Measurements from ENCODE around the gene CXXC1.
"Not testable (repeated sequence)": the region's sequence is repeated elsewhere in the genome, so short reads cannot be mapped to it uniquely, and the experiment has no call there.

The CXXC1 gene

GRCh38 chr18:50274941-50275340 lies 12.6 kb downstream of the CXXC1 start:
- no peak for DNase-seq (ENCODE audit: low read depth, low spot score)

- DNase-seq (ENCODE audit: low read depth, low spot score), result no peak
Measured at GRCh38 chr18:50274044-50274442, 13.4 kb downstream of the CXXC1 start.

GRCh38 chr18:50273203-50274043 lies 14.1 kb downstream of the CXXC1 start:
- DNase-seq (ENCODE audit: low read depth, low spot score), result no peak

DNA sequence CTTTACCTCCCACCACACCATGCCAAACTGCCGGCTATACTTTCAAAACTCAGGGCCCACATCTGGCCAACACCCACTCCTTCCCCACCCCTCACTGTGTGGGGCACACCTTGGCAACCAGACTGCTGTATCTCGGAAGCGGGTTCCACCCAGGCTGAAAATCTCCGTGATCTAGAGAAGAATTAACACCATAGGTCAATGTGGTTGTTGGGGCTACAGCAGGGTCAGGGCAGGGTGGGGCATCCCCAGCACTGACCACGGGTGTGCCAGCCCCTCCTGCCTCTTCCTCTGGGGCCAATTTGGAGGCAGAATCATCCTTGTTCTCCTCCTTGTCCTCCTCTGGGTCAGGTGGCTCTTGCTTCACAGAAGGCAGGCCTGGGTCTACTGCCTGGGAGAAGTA lies 14.9 kb downstream of the CXXC1 start:
- DNase-seq (ENCODE audit: low read depth, low spot score), result no peak

GRCh38 chr18:50268022-50268747 lies 19.3 kb downstream of the CXXC1 start:
- peak; percentile 92 for DNase-seq (ENCODE audit: low read depth, low spot score)

GRCh38 chr18:50266248-50266704 lies 21.2 kb downstream of the CXXC1 start, which contains the start of gene CFAP53:
Gene CFAP53, minus strand, starts transcription at chr18:50266495. Its CDS starts 91 bp downstream, at chr18:50266404.
- peak; percentile 92 for DNase-seq (ENCODE audit: low read depth, low spot score)

DNA sequence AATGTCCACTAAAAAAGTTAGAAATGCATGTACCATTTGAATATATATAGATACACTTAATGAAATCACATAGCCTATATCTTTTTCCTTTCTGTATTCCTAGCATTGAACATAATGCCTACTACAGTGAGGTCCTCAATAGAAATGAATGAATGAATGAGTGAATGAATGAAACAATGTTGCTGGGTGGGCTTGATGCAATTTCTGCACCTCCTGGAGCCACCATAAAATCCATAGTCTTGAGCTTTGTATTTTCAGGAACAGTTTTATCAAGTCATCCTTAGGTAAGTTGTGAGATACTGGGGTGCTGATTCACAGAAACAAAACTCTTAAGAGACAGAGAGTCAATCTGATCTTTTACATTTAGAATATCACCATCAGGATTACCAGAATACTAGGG lies 24.5 kb downstream of the CXXC1 start:
- DNase-seq (ENCODE audit: low read depth, low spot score), result no peak

GRCh38 chr18:50250935-50251334 lies 36.6 kb downstream of the CXXC1 start:
- no peak for DNase-seq (ENCODE audit: low read depth, low spot score)

DNA sequence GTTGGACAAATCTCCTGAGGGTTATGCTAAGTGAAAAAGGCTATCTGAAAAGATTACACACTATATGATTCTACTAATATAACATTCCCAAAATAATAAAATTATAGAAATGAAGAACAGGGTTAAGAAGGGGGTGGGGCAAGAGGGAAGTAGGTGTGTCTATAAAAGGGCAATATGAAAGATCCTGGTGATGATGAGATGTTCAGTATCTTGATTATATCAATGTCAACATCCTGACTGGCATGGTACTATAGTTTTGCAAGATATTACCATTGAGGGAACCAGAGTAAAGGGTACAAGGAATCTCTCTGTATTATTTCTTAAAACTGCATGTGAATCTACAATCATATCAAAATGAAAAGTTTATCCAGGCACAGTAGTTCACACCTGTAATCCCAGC lies 37.9 kb downstream of the CXXC1 start:
- DNase-seq (ENCODE audit: low read depth, low spot score), result no peak

- no peak for DNase-seq (ENCODE audit: low read depth, low spot score)
Measured at GRCh38 chr18:50247561-50247960, 39.9 kb downstream of the CXXC1 start.

DNA sequence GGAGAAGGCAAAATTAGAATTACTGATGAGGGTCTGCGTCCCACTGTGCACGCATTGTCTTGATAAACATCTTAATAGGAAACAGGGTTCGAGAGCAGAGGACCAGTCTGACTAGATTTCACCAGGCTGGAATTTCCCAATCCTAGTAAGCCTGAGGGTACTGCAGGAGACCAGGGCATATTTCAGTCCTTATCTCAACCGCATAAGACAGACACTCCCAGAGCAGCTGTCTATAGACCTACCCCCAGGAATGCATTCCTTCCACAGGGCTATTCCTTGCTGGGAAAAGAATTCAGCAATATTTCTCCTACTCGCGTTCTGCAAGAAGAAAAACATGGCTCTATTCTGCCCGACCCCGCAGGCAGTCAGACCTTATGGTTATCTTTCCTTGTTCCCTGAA lies 45.7 kb downstream of the CXXC1 start:
- not testable (repeated sequence) for DNase-seq (ENCODE audit: low read depth, low spot score)

DNA sequence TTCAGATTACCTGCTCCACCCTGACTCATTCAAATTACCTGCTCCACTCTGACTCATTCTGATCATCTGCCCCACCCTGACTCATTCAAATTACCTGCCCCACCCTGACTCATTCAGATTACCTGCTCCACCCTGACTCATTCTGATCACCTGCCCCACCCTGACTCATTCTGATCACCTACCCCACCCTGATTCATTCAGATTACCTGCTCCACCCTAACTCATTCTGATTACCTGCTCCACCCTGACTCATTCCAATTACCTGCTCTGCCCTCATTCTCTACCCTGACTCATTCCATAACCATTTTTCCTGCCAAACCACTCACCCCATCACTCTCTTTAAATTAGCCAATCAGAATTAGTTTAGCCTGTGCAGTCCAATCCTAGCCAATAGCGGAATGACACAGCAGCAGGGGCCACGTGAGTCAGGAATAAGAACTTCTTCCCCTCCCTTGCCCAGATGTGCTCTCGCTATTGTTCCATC lies 47.4 kb downstream of the CXXC1 start:
- no peak for DNase-seq (ENCODE audit: low read depth, low spot score)

- DNase-seq (ENCODE audit: low read depth, low spot score), result peak; percentile 53
Measured at GRCh38 chr18:50232419-50232818, 55.1 kb downstream of the CXXC1 start.

All from ELF-1 (cell line).